WTC11 (cell line): ENCODE results near the gene ZNF716.

Source experiments
- ATF2 ChIP-seq: sonication (generic); formaldehyde crosslinking; IDR thresholded peaks from 2 replicates; pipeline ENCODE4 v1.8.1; 2022; ENCODE audit warnings: low read depth, missing genetic modification reagents, borderline replicate concordance
- CREM ChIP-seq: sonication (generic); formaldehyde crosslinking; IDR thresholded peaks from 2 replicates; pipeline ENCODE4 v1.8.1; 2022; ENCODE audit warnings: mild to moderate bottlenecking, missing genetic modification reagents, moderate library complexity
- CTCF ChIP-seq: fragments of 200-600 bp; IDR thresholded peaks from 2 replicates; pipeline ENCODE4 v1.8.0; 2022; ENCODE audit warnings: antibody characterized with exemption
- FOXP1 ChIP-seq: sonication (generic); formaldehyde crosslinking; IDR thresholded peaks from 2 replicates; pipeline ENCODE4 v1.8.0; 2022; ENCODE audit warnings: missing genetic modification reagents, mild to moderate bottlenecking, moderate library complexity, borderline replicate concordance
- GABPB1 ChIP-seq: sonication (generic); formaldehyde crosslinking; IDR thresholded peaks from 2 replicates; pipeline ENCODE4 v1.8.1; 2023; ENCODE audit warnings: mild to moderate bottlenecking, missing genetic modification reagents
- IRF2 ChIP-seq: sonication (generic); formaldehyde crosslinking; IDR thresholded peaks from 2 replicates; pipeline ENCODE4 v1.8.0; 2022; ENCODE audit warnings: low read depth, missing genetic modification reagents, borderline replicate concordance
- JUN ChIP-seq: sonication (generic); formaldehyde crosslinking; IDR thresholded peaks from 2 replicates; pipeline ENCODE4 v1.8.0; 2023; ENCODE audit warnings: mild to moderate bottlenecking, missing genetic modification reagents
- NFE2L1 ChIP-seq: sonication (generic); formaldehyde crosslinking; IDR thresholded peaks from 2 replicates; pipeline ENCODE4 v1.8.1; 2023; ENCODE audit warnings: missing genetic modification reagents
- PREB ChIP-seq: sonication (generic); formaldehyde crosslinking; IDR thresholded peaks from 2 replicates; pipeline ENCODE4 v1.8.1; 2022; ENCODE audit warnings: mild to moderate bottlenecking, missing genetic modification reagents, moderate library complexity, borderline replicate concordance
- SP1 ChIP-seq: sonication (generic); formaldehyde crosslinking; conservative IDR thresholded peaks from 2 replicates; pipeline ENCODE4 v1.8.1; 2022; ENCODE audit warnings: missing genetic modification reagents
- TEAD4 ChIP-seq: sonication (generic); formaldehyde crosslinking; IDR thresholded peaks from 2 replicates; pipeline ENCODE4 v1.8.0; 2022; ENCODE audit warnings: mild to moderate bottlenecking, missing genetic modification reagents
- TP53 ChIP-seq: sonication (generic); formaldehyde crosslinking; IDR thresholded peaks from 2 replicates; pipeline ENCODE4 v1.8.1; 2023; ENCODE audit warnings: mild to moderate bottlenecking, missing genetic modification reagents
- ZNF232 ChIP-seq: sonication (generic); formaldehyde crosslinking; IDR thresholded peaks from 2 replicates; pipeline ENCODE4 v1.8.0; 2022; ENCODE audit warnings: mild to moderate bottlenecking, missing genetic modification reagents
- ZNF416 ChIP-seq: fragments of 250-450 bp; sonication (Bioruptor Pico); IDR thresholded peaks from 2 replicates; pipeline ENCODE4 v1.9.0; 2021; ENCODE audit warnings: mild to moderate bottlenecking, inconsistent platforms

GRCh38 chr7:57425969-57426628 lies 23.9 kb upstream of the ZNF716 start:
- no peak for TF ChIP-seq CREM
- peak; percentile 42; the same call in 1 of the 2 replicates for TF ChIP-seq CTCF
- no peak for TF ChIP-seq ZNF416 (CRISPR knock-in tag)
- TF ChIP-seq FOXP1 (CRISPR knock-in tag), result no peak
- TF ChIP-seq PREB, result no peak
- no peak for TF ChIP-seq SP1 (CRISPR knock-in tag)
- TF ChIP-seq JUN (CRISPR knock-in tag), result no peak
- no peak for TF ChIP-seq NFE2L1 (CRISPR knock-in tag)
- TF ChIP-seq TEAD4, result no peak
- TF ChIP-seq TP53 (CRISPR knock-in tag), result no peak
- TF ChIP-seq ZNF232, result no peak
- no peak for TF ChIP-seq ATF2 (CRISPR knock-in tag)
- TF ChIP-seq IRF2 (CRISPR knock-in tag), result no peak
- TF ChIP-seq GABPB1, result no peak
